GM21825 (cell line): ENCODE results near the gene CHTOP.
"Not testable (repeated sequence)": the region's sequence is repeated elsewhere in the genome, so short reads cannot be mapped to it uniquely, and the experiment has no call there.

ENCODE experiments used
- ATAC-seq: cut with Tn5 transposase; IDR thresholded peaks from one replicate; pipeline ENCODE4 v1.9.1; 2021; ENCODE audit warnings: mild to moderate bottlenecking, moderate library complexity; ENCODE audit not compliant: unreplicated experiment

The CHTOP gene

DNA sequence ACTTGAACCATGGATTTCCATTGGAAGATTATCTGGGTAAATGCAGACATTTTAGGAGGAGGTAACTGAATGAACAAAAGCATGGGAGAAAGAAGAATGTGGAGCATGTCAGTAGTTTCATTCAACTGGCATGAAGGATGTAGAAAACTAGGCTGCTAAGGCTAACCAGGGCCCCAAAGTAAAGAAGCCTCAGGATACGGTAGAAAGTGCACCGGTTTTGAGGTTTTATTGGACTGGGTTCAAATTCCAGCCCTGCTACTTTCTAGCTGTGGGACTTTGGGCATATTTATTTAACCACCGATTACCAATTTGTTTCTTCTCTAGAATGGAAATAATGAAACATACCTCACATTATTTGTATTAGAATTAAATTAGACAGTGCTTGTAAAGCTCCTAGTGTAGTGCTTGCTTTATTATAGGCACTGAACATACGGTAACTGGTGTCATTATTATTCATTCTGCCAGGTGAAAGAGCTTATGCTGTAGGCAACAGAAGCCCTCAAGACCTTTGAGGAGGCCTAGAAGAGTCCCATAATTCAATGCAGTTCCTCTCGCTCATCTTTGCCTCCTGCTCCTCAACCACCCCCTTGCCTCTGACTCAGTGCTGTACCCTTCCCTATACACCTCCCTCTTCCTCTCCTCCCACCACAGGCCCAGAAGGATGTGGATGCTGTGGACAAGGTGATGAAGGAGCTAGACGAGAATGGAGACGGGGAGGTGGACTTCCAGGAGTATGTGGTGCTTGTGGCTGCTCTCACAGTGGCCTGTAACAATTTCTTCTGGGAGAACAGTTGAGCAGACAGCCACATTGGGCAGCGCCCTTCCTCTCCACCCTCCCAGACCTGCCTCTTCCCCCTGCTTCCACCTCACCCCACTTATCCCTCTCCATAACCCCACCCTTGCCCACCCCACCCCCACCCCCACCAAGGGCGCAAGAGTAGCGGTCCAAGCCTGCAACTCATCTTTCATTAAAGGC, 2.5 kb upstream of the CHTOP start:
- ATAC-seq = no peak

DNA sequence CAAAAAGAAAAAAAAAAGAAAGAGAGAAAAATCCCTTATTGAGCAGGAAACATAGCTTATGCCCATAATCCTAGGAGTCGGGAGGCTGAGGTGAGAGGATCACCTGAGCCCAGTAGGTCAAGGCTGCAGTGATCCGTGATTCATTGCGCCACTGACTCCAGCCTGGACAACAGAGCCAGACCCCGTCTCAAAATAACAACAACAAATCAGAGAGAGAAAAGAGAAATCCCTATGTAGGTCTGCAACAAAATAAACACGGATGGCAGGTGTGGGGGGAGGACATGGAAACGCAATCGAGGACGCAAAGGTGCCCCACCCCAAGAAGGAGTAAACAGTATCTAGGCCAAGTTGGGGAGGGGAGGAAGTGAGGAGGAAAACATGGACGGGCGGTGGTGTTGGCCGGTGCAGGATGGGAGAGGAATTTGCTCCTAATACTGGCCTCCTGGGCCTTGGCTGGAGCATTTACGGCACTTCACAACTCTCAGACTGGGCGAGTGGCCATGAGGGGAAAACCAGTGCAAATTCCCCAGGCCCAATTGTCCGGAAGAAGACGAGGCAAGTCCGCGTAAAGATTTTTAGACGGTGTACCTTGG, 609 bp upstream of the CHTOP start:
- ATAC-seq = no peak

DNA sequence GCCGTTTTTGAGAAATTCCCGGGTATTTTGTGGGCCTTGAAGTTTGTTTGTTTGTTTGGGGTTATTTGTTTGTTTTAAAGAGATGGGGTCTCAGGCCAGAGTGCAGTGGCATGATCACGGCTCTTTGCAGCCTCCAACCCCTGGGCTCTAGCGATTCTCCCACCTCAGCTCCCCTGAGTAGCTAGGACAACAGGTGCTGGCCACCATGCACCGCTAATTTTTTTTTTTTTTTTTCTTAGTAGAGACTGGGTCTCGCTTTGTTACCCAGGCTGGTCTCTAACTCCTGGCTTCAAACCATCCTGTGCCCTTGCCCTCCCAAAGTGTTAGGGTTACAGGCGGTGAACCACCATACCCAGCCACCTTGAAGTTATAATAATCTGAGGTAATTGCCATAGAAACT, 2.0 kb downstream of the CHTOP start:
- no peak for ATAC-seq

DNA sequence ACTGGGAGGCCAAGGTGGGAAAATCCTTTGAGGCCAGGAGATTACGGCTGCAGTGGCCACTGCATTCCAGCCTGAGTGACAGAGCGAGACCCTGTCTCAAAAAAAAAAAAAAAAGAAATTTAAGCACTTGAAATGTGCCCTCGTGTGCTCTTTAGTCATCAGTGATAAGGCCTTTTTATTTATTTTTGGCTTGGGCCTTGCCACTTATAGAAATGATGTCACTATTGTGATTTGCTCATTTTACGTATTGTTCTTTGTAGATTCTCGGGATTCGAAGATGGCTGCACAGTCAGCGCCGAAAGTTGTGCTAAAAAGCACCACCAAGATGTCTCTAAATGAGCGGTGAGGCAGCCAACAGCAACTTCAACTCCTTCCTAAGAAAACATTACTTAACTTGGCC, 2.4 kb downstream of the CHTOP start:
- no peak for ATAC-seq

DNA sequence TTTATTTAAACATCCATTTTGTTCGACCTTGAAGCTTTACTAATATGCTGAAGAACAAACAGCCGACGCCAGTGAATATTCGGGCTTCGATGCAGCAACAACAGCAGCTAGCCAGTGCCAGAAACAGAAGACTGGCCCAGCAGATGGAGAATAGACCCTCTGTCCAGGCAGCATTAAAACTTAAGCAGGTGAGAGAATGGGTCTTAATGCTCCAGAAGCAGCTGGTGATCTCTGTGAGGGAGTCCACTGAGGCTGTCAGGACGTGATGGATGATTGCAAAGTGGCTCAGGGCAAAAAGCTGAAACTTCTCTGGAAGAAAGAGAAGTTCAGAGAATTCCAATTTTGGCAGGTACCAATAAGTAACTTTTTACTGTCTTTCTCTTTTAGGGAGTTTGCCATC, 4.4 kb downstream of the CHTOP start:
- ATAC-seq = no peak

DNA sequence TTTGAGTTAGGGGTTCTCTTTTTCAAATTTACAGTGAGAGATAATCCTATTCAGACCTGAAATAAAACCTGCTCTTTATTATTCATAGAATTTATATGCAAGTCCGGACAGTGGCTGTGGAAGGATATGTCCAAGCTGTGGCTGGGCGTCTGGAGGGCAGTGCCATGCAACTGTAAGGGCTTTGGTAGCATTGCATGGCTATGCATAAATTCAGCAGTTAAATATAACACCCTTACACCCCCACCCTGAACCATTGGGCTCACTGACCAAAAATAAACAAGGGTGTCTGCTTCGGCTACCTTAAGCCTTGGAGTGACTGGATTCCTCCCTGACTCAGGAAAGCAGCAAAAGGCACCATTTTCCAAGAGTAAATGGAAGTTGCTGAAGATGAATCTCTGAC, 5.4 kb downstream of the CHTOP start:
- no peak for ATAC-seq

DNA sequence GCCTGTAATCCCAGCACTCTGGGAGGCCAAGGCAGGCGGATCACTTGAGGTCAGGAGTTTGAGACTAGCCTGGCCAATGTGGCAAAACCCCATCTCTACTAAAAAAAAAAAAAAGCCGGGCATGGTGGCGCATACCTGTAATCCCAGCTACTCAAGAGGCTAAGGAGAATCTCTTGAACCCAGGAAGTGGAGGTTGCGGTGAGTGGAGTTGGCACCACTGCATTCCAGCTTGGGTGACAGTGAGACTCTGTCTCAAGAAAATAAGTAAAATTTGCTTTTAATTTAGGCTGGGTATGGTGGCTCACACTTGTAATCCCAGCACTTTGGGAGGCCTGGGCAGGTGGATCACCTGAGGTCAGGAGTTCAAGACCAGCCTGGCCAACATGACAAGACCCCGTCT, 6.3 kb downstream of the CHTOP start:
- ATAC-seq = not testable (repeated sequence)

DNA sequence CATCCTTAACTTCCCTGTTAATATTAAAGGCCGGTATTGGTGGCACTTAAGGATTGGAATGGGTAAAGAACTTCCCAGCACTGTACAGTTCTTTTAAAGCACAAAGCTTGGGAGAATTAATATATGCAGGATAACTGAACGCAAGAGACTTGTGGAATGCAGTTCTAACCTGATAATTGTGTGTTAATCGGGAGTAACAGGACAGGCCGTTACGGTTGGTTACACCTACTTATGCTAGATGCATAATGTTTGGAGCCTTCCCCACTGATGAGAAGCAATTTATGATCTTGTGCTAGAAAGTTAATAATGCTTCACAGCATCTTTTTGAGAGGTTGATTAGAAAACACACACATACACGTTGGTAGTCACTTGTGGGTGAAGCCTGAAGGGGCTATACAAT, 7.0 kb downstream of the CHTOP start:
- ATAC-seq = no peak

DNA sequence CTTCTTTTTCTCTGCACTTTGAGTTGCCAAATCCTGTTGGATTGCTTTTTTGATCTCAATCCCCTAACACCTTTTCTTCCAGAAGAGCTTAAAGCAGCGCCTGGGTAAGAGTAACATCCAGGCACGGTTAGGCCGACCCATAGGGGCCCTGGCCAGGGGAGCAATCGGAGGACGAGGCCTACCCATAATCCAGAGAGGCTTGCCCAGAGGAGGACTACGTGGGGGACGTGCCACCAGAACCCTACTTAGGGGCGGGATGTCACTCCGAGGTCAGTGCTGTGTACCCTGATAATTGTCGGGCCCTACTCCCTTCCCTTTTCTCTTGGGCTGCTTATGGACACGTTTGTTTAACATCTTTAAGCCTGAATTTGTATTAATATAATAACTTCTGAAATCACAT, 8.3 kb downstream of the CHTOP start:
- ATAC-seq = no peak

DNA sequence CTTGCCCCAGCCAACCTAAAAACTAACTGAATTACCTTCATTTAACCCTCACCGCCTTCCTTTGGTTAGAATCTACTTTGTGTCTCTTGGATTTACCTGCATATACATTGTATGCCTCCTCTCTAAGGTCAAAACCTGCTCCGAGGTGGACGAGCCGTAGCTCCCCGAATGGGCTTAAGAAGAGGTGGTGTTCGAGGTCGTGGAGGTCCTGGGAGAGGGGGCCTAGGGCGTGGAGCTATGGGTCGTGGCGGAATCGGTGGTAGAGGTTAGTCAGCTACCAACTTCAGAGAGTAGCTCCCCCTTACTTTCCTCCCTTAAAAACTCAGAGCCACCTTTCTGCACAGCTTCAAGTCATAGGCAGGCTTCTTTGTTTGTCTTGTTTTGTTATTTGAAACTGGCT, 9.2 kb downstream of the CHTOP start:
- no peak for ATAC-seq

DNA sequence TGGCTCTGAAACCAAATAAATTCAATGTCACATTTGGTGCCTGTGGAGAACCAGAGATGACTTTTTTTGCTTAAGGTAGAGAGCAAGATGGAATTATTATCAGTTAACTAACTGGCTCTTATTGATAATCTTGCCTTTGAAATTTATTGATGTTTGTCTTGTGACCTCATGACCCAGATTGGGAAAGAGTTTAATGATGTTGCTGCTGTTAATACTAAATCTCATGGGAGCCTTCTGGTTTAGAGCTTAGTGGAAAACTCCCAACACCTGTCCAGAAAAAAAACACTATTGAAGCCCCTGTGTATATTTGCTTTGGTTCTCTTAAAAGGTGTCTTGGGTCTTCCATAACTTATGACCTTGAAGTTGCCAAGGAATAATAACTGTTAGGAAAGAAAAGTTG, 9.9 kb downstream of the CHTOP start:
- no peak for ATAC-seq

DNA sequence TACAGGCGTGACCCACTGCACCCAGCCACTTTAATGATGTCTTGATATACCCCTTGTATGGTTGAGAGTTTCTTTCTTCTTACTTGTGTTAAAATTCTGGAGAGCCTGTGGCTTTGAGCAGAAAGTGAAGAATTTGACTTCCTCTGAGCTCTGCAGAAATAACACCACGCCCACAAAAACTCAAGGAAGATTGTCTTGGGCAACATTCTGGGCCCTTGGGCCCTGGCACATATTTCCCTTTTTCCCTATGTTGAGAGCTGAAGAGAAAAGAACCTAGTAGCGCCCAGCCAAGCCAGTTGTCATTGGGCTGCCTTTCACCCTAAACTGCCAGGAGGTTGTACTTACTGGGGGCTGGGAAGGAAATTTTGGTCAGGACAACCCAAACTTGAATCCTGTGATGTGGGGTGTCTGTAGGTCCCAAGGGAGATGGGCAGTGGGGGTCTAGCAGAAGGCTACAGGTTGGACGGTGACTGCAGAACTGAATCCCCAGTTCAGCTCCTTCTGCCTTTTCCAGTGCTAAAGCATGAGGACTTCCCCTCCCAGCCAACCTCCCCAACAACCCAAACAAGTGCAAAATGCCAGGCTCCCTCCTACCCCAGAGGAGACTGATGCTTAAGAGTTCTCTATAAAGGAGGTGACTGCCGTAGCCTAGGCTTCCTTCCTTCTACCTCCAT, 12.9 kb downstream of the CHTOP start:
- no peak for ATAC-seq

DNA sequence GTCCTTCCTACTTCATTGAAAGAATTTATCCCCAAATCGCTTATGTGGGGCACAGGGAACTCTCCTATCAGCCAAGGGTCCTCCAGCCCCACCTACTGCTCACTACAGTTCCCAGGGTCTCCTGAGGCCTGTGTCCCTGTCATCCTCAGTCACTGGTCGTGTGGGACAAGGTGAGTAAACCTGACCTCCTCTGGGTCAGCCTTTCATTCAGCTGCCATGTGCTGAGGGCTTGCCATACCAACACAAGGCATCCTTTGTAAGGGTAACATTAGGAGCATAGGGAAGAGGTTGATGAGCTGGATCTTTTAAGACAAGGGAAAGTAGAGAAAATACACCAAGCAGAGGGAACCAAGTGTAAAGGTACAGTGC, 13.5 kb downstream of the CHTOP start:
- no peak for ATAC-seq

DNA sequence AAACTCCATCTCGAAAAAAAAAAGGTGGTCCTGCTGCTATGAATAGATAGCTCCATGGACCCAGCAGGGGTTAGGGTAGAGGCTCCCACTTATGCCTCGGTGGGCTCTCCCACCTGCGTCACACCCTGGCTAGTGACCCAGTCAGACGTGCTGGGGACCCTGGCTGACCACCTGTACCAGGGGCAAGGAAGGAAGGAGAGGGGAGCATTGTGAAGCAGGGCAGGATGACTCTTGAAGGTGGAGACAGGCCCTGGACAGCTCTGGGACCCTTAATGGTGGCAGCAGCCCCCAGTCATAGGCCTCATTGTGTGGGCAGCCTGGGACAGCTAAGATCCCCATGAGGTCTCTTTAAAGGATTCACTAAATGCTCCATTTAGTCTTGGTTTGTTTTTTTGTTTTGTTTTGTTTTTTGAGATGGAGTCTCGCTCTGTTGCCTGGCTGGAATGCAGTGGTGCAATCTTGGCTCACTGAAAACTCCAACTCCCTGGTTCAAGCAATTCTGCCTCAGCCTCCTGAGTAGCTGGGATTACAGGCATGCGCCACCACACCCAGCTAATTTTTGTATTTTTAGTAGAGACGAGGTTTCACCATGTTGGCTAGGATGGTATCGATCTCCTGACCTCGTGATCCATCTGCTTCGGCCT, 14.3 kb downstream of the CHTOP start:
- ATAC-seq = no peak

DNA sequence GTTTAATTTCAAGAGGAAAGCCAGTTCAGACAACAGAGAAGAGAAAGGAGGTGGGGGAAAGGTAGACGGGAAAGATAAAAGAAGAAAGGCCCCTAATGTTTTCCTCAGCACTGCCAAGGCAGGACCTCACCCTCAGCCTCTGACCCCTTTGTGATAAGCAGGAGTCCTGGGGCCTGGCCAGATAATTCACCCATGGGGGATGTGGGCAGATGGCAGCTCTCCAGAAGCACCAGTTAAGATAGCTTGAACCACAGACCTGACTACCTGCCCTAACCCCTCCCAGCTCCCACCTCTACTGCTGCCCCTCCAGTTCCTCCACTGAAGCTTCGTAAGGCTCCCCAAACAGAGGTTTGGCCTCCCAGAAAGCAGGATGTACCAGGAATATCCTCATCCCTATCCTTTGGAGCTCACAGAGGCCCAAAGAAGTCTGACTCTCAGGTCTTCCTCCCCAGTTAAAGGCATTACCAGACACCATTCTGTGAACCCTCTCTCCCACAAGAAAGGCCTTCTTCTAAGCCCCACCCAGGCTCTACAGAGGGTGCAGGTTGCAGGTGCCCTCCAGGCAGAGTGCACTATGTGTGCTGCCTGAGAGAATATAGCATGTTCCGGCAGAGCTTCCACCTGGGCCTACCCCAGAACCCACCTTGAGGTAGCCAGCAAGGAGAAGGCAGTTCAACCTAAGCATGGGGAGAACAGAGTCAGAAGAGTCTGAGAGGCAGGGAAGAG, 15.4 kb downstream of the CHTOP start:
- ATAC-seq = no peak

DNA sequence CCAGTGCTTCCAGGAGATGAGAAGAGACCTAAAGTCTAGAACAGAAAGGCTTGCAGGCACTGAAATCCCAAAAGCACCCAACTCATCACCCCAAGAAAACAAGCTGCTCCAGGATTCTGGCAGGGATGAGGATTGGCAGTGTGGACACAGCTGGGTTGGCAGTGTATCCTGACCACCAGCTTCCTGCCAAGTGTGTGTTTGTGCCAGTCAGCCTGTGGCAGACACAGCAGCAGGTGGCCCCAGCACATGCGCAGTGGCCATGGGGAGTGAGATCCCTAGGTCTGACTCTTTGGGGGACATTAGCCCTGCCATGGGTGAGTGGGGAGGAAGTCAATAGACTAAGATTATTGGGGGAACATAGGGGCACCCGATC, 16.0 kb downstream of the CHTOP start:
- ATAC-seq = no peak

DNA sequence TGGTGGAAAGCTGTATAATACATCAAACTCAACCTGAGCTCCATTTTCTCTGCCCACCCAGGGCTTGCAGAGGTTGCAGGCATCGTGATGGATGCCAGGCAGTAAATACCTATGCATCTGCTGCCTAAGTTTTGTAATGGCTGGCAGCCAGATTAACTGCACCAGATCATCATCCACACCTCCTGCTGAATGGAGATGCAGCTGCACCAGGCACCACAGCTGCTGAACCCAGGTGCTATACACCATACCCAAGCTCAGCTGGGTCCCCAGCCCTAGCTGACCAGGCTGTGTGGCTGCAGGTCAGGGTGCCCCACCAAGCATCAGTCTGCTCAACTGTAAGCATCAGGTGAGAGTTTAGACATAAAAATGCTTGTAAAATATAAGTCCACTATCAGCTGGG, 17.9 kb downstream of the CHTOP start:
- ATAC-seq = no peak

DNA sequence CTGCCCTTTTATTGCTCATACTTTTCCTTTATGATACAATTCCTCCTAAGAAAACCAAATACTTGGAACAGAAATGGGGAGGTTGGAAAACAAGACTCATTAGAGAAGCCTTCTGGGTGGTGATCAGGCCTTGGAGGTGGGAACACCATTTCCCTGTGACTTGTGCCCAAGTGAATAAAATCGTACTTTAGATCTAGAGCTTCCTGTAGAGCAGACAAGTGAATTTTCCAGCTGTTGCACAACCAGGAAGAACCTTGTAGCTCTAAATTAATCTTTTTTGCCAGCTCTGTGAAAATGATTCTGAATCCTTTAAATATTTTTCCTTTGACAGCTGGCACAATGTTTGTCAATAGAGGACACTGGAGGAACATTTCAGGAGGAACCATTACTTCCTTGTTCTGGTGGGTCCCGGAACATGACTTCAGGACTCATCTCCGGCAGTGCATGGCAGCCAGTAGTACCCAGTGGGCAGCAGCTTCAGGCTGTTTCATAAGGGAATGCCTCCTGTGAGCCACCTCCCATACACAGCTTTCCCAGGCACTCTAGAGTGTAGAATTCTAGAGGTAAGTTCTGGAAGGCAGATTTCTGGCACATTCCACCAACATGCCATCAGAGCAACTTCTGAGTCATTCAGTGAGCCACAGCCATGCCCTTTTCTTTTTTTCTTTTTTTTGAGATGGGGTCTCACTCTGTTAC, 19.1 kb downstream of the CHTOP start:
- no peak for ATAC-seq

DNA sequence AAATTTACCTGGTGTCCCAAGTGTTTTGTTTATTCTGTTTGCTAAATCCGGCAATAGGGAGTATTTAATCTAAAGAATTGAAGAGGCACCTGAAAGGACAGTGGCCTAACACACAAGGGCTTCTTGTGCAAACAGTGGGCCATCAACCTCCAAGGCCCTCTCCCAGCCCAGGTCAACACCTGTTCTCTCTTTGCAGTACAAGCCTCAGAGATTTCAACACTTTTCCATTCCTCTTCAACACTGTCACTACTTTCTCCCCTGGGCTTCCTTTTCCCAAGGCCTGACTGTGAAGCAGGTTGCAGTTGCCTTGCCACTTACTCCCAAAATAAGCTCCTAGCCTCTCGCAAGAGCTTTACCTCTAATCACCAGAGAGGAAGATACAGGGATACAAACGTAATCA, 21.5 kb downstream of the CHTOP start:
- ATAC-seq = no peak

DNA sequence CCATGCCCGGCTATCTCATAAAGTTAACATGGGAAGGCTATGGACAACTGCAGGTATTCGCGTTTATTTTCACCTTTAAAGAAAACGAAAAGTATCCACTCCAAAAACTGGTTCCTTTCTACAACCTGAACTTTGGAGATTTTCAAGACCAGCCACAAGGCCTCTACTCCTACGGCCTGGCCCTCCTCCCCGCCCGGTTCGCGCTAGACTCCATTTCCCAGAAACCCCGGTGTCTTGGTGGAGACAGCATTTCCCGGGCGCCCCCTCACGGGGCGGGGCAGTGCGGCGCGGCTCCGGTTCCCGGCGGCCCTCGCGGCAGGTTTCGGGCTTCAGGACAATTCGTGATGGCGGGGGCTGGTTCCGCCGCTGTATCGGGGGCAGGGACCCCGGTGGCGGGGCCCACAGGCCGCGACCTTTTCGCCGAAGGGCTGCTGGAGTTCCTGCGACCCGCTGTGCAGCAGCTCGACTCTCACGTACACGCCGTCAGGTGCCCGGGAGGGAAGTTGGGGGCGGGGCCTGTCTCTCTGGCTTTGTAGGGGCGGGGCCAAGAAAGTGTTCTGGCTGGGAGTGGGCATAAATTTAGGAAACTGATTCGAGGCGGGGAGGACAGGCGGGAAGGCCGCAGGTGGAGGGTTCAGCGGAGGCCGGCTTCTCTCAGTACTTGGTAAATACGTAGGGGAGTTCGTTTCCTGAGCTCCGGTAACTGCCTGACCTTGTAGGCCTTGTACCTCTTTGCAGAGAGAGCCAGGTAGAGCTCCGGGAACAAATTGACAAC, 24.7 kb downstream of the CHTOP start, which contains the start of gene SNAPIN:
TSS of gene SNAPIN (plus strand) at position 304 of the 775 bp plus-strand sequence. CDS start at position 345, 41 bp downstream.
- ATAC-seq = peak; percentile 89
